T follicular helper cell (primary cell): ENCODE measurements around the gene SORCS3.

Experiments
- DNase-seq: peaks from one replicate; pipeline ENCODE4 v3.0.0-alpha.2; 2020; ENCODE audit warnings: low read depth

Gene SORCS3

GRCh38 chr10:105262666-105263065, 621.6 kb downstream of the SORCS3 start:
- DNase-seq = no peak

DNA sequence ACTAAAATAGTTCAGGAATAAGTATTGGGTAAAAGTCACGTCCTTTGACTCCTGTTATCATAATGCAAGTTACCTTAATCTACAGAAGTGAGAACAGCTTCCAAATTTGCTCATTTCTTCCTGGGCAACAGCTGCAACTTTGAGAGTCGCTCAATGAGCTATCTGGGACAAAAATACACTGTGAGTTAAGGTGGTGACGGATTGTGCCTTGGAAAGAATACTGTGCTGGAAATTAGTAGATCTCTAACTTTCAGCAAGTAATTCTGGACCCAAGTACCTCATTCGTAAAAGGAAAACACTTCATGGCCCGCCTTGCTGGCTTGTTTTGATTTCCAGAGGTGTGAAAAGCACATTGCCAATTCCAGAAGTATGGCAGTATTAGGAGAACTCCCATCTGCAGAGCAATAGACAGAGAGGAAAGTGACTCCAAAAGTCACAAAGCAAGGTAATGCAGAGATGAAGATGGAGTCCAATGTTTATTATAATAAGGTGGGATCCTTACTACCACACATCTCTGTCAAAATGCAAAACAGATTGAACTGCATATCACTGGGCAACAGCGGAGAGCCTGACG, 626.0 kb downstream of the SORCS3 start:
- DNase-seq = no peak

DNA sequence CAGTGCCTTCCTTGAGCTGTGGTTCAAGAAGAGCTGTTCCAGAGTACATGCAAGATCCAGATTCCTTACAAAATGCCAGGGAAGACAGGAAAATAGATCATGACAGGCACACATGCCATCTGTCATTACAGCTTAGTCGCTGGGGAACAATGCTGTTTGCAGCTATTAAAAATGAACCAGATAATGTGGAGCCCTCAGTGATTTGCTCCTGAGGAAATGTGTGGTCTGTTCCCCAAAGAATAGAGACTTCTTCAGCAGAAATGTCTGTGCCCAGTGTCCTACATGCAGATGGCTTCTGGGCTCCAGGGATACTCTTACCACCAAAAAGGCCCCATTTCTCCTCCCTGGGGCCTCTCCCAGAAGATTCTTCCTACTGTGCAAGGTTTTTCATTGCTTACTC, 627.9 kb downstream of the SORCS3 start:
- no peak for DNase-seq

- no peak for DNase-seq
These were observed 628.6 kb downstream of the SORCS3 start for GRCh38 chr10:105269689-105270088.

DNA sequence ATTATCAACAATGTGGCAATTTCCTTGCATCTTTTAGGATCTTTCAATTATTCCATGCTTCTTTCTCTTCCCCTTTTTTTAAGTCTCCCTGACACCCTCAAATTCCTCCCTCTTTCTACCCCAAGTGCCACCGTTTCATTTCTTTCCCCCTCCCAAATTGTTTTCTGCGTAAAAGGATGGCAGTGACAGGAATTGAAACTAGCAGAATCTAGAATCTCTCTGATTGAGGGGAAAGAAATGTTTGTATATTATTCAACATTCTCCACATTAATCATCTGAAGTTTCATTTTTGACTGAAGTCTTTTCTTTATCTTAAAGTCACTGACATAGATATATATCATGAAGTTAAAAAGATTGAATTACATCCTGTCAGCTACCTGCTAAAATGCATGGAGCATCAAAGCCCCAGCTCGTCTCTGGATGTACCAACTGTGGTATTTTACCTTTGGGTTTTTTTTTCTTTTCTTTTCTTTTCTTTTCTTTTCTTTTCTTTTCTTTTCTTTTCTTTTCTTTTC, 633.5 kb downstream of the SORCS3 start:
- DNase-seq = no peak

DNA sequence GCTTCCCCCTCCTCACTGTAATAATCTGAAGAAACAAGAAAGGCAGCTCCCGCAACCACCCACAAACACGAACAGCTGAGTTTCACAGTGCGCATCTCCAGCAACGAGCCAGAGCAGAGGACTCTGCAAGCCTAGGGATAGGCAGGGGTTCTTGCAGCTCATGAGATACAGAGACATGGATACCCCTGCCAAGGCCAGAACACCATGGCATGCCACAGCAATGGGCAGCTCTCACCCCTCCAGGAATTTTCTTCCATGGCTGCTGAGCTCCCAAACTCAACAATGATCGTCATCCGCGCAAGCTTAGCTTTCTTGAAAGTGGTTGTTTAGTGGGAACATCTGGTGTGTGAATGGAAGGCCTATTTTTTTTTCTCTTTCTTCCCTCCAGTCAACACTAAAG, 637.3 kb downstream of the SORCS3 start:
- DNase-seq = no peak

DNA sequence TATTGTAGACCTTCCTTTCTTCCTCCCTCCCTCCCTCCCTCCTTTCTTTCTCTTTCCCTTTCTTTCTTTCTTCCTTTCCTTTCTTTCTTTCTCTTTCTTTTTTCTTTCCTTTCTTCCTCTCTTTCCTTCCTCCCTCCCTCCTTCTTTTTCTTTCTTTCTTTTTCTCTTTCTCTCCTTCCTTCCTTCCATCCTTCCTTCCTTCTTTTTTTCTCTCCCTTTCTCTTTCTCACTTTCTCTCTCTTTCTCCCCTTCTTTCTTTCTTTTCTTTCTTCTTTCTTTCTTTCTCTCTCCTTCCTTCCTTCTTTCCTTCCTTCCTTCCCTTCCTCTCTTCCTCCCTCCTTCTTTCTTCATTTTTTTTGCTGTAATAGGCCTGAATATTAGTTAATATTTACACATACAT, 638.0 kb downstream of the SORCS3 start:
- no peak for DNase-seq

GRCh38 chr10:105280895-105281294, 639.8 kb downstream of the SORCS3 start:
- DNase-seq = no peak

DNA sequence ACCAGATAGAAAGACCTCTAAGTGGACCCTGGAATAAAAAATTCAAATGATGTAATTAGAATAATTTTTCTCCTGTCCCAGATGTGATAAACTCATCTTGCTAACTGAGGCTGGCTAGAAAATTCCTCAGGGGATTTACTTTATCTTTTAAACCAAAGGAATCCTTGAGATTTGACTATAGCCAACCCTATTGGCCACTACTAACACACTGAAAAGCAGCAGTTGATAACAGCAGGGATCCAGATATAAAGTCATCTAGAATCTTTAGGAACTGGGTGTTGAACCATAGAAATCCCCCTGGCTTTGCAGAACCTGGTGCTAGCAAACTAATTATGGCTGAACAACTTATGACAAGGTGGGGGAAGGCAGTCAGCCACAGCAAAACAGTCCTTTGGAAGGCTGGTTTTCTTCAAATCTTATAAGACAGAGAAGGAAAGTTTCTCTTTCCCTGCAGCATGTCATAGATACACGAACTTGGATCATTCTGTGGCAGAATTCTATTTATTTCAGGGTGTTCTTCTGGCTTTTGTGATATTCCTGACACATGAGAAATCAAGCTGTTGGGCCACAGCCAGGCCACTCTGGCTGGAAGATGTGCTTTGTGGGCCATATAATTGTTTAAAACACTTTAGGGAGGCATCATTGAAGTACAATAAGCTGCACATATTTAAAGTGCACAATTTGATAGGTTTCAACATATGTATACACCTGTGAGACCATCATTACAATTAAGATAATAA, 643.6 kb downstream of the SORCS3 start:
- DNase-seq = no peak

DNA sequence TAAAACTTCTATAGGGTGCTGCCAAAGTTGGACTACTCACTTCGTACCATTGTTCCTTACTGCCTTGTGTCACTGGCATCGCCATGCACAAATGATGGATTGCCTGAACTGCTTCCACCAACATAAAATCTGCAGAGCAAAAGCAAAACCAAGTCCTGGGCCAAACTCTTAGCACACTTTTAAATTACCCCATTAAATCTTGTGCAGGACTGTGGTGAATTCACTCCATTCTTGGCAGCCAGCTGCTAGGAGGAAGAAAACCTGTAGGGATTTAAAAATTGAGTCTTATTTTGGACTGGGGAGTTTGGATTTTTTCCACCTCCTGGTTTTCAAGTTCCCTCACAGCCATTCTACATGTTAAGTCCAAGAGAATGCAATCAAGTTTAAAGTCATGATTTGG, 646.9 kb downstream of the SORCS3 start:
- DNase-seq = no peak

GRCh38 chr10:105288613-105289012, 647.5 kb downstream of the SORCS3 start:
- no peak for DNase-seq

- DNase-seq = no peak
These were observed 650.5 kb downstream of the SORCS3 start for GRCh38 chr10:105291571-105291970.

GRCh38 chr10:105292236-105292635, 651.1 kb downstream of the SORCS3 start:
- no peak for DNase-seq
